ELF-1 (cell line): ENCODE measurements around the gene APP.

ENCODE experiments used
- DNase-seq: peaks from one replicate; pipeline ENCODE4 v3.0.0-alpha.2; 2016; ENCODE audit warnings: low read depth, low spot score

APP gene

DNA sequence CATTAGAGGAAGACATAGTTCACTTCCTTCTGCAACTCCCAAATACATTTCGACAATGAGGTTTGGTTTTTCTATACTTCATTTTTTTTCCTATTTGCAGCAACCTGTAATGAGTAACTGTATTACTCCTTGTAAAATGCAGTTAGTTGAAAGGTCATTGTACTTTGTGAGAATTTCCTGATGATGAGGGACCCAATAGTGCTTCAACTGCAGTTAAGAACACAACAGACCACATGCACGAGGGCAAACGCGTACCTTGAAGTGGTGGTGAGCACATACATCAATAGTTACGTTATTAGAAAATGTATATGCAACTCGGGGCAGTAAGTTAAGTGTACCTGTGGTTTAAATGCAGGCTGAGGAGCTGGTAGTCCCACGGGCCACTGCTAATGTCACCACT, 264.0 kb downstream of the APP start:
- no peak for DNase-seq

GRCh38 chr21:25905126-25905525, 265.4 kb downstream of the APP start:
- no peak for DNase-seq

- DNase-seq: no peak
Observed at GRCh38 chr21:25904044-25904695, 266.4 kb downstream of the APP start.

GRCh38 chr21:25903607-25904006, 267.0 kb downstream of the APP start:
- DNase-seq: peak; percentile 50

DNA sequence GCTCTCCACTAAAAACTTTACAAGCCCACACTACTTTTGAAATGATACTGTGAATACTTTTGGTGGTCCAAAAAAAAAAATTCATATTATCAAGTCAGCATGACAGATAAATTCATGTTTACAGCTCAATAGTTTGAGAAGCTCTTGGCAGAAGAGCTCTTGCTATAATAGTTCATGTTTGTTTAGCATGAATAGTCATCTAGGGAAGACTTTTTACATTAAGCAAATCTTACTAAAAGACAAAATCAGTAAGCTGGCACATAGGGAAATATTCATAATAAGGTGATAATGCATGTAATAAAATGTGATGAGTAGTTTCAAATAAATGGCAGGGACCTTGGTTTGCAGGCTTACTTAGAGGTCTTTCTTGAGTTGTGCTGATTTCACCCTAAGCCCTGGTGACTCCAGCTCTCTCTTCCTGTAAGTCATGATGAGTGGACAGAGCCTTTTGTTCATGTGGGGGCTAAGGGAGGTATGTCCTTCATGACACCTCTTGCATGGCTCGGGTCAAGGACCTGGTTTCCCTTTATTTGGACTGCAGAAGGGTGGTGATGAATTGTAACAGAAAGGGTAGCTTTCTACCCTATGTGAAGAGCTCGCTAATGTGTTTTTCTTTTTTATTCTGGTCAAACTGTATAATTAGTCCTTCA, 269.1 kb downstream of the APP start:
- no peak for DNase-seq

DNA sequence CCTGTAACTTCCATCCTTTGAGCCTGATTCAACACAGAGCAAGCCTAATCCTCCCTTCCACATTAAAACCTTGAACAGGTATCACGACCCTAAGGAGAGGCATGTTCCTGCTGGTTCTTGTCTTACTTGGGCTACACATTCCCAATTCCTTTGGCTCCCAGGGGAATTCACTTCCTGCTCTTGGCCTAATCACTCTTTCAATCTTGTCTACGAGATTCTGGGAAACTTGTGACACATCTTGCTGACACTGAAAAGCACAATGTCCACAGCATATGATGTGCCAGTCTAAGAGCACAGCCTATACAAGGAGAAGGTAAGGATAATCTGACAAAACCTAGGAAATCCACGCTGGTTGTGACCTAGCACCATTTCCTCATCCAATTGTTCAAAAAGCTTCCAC, 271.9 kb downstream of the APP start:
- DNase-seq: peak; percentile 22

DNA sequence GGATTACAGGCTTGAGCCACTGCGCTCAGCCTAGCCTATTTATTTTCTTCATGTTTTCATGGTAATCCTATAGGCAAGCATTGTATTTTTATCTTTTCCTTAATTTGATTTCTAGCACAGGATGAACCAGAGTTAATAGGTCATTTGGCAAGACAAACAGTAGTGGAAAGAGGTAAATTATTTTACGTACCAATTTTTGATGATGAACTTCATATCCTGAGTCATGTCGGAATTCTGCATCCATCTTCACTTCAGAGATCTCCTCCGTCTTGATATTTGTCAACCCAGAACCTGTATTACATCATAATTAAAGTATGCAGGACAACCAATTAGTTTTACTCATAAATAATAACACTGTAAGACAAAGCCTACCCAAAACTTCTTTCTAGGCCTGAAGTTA, 273.2 kb downstream of the APP start:
- DNase-seq: no peak

GRCh38 chr21:25896501-25897056, 274.0 kb downstream of the APP start:
- DNase-seq: no peak

DNA sequence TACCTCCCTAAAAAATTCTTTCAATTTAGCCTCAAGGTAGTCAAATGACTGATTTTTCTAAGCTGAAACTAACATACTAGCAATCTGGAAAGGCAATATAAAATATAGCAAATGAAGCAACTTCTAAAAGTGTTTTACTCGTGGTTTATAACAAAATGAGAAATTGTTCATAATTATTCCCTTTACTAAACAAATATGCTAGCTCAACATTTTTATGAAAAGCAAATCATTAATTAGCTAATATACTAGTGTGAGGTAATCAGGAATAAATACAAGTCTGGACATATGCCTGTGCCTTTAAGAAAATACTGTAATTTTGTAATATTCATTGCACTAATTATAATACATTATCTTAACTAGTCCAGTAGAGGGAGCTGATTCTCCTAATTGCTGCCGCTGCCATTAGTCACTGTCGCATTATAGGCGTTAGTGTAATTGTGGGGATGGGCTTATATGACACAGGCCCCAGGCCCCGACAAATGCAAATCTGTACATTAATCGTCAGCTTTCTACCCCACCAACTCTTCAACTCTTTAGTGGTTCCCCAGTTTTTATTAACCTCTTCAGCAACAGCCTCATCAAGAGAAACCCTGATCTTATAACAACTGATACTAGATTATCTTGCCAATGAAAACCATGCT, 274.9 kb downstream of the APP start:
- no peak for DNase-seq

DNA sequence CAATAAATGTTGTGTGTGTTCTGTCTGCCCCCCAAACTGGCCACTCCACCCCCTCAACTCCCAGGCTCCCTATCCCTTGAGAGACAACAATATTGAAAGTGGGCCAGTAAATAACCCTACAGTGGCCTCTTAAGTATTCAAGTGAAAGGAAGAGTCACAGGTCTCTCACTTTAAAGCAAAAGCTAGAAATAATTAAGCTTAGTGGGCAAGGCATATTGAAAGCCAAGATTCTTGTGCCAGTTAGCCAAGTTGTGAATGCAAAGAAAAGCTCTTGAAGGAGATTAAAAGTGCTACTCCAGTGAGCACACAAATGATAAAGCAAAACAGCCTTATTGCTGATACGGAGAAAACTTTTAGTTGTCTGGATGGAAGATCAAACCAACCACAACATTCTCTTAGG, 277.4 kb downstream of the APP start:
- no peak for DNase-seq

DNA sequence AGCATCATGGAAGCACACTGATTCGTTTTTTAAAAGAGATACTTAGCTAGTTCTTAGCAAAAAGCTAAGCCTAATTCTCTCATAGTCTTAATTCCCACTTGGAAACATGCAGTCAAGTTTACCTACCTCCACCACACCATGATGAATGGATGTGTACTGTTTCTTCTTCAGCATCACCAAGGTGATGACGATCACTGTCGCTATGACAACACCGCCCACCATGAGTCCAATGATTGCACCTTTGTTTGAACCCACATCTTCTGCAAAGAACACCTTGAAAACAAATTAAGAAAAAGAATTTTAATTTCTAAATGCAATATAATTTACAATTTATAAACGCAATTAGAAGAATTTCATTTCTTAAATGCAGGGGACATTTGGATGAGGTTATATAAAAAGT, 279.0 kb downstream of the APP start:
- DNase-seq: no peak

GRCh38 chr21:25890001-25890400, 280.6 kb downstream of the APP start:
- DNase-seq: no peak

DNA sequence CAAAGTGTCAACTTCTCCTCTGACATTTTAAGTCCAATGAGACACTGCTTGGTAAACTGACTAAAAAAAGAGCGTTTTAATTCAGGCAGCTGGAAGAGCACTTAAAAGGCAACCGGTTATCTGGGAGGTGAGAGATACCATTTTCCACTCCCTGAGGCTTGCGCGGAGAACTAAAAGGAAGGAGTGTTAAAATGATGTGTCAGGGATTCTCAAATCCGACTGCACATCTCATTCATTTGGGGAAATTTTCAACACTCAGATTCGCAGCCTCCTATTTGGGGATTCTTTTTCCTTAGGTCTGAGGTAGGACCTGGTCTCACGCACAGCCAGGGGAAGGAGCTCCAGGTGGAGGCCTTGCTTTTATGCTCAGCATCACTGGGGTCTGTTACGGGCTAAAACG, 281.9 kb downstream of the APP start:
- DNase-seq: no peak

DNA sequence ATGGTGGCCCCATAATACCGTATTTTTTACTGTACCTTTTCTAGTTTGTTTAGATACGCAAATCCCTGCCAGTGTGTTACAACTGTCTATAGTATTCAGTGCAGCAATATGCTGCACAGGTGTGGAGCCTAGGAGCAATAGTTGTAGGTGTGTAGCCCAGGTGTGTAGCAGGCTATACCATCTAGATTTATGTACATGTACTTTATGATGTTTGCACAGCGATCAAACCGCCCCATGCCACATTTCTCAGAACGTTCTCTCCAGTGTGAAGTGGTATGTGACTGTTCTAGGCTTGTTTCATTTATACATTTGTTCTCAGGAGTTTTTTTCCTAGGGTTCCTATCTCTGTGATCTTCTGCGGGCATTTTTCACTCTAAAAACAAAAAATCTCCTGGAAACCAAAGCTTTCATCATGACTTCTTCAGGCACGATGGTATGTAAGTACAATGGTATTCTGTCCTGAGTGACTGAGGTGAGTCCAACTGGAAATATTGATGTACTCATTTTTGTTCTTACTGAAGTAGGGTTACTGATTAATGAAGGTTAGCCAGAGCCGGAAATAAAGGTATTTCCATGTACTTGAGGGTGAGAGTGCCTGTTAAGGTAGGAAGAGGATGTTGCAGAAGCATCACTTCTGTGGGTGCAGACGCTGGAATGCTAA, 282.8 kb downstream of the APP start:
- no peak for DNase-seq

DNA sequence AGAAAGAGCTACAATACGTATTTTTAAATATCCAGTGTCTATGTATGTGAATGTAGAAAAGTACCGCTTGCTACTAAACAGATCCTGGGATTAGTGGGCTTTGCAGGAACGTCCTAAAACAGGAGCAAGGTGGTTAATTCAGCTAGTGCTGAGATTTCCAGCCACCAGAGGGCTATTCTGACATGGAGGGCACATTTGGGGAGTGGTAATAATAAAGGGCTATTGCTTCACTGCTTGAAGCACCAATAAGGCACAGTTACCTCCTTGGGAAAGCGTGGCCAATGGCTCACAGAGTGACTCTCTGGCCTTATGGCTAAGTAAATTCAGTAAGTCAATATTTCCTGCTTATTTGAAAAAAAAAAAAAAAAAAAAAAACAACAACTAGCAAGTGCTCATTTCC, 283.4 kb downstream of the APP start:
- no peak for DNase-seq

DNA sequence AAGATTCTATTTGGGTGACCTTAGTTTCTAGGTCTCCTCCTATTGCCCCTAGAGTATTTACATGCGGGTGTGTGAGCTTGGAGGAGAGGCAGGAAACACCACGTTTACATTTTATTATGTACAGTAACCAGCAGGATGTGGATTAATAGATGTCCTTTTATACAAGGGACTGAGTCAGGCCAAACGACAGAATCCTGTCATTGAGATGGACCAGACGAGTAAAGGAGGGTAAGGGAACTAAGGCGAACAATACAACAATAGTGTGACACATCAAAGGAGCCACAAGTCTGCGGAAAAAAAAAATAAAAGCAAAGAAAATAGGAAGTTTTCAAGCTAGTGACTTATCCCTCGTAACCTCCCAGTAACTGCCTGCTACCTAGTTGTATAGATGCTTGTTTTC, 284.7 kb downstream of the APP start:
- no peak for DNase-seq

DNA sequence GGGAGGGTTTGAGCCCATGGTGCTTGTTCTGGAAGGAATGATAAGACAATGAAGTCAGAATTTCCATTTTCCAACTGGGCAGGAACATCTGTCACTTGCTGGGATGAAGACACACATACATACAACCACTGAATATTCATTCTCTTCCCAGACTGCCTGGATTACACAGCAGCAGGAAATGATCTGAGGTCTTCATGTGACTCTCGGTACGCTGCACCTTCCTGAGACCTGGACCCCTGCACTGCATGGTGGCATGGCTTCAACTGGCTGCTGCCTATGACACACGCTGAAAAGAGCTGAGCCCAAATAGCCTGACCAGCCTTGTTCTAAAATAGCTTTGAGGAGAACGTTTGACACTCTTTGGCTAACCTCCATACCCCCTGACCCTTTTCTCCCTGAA, 285.2 kb downstream of the APP start:
- no peak for DNase-seq

DNA sequence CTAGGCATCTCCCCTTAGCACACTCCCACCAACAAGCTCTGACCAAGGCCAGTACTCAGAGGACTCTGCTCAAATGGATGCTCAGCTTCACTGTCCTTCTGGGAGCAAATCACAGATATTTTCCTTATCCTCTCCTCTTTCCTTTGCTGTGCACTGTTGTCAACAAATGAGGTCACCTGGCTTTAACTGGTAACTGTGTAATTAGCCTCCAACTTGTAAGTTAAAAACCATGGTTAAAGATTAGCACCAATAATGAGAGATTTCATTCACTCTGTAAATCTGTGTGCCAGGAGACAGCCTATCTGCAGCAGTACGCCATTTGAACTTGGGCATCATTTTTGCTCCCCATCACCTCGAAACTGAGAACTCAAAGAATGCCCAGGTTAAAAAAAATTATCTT, 286.3 kb downstream of the APP start:
- no peak for DNase-seq

DNA sequence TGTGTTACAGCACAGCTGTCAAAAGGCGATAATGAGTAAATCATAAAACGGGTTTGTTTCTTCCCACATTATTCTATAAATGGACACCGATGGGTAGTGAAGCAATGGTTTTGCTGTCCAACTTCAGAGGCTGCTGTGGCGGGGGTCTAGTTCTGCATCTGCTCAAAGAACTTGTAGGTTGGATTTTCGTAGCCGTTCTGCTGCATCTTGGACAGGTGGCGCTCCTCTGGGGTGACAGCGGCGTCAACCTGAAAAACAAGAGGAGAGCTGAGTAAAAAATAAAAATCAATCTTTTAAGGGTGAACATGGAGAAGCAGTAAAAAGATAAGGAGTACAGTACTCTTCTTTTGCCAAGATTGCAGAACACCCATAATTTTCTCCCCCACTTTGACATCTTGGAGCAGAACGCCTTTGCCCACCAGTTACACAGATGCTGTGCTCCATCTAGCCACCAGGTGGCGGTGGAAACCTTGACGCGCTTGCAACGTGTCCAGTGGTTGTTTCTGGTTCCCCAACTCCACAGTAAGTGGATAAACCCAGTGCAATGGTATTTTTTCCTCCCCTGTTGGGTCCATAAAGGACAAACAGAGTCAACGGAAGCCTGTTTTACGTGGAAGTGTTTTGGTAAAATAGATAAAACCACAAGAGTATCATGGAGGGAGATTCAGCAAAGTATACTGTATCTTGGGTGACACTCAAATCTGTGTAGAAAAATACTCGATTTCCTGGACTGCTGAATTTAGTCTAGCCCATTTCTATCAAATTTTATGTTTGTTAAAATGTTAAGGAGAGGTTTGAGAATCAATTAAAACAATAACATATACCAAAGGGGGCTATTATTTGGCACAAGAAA, 288.8 kb downstream of the APP start:
- DNase-seq: peak; percentile 74

- DNase-seq: no peak
Observed at GRCh38 chr21:25879203-25879602, 291.4 kb downstream of the APP start.

DNA sequence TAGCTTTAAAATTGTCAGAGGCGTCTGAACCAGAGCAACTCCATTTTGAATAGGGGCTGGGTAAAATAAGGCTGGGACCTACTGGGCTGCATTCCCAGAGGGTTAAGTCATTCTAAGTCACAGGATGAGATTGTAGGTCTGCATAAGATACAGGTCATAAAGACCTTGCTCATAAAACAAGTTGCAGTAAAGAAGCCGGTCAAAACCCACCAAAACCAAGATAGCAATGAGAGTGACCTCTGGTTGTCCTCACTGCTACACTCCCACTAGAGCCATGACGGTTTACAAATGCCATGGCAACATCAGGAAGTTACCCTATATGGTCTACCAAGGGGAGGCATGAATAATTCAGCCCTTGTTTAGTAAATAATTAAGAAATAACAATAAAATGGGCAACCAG, 292.2 kb downstream of the APP start:
- DNase-seq: peak; percentile 49
